Activated T-helper 1 cell treated with anti-CD3 and anti-CD28 coated beads, Interleukin-12 subunit alpha, Interleukin-12 subunit beta, Interleukin-2, Interleukin-4 antibody, amounts not matched to agents 30 ng/mL and 10 ng/mL and 1 ng/mL, durations not matched to agents 14 hours and 24 hours and 36 hours (primary cell): Measurements from ENCODE around the gene RAB11FIP4. TPM values are rescaled to one million over a fixed set of nuclear protein-coding genes. Genes with fewer than 3 reads are reported as not detected.
A peak's percentile ranks its signal among the peaks of the same experiment; 100 is the strongest.

Experiments
- DNase-seq: peaks from one replicate; pipeline ENCODE4 v3.0.0; 2021; ENCODE audit warnings: low spot score
- H3K27ac Mint-ChIP-seq: one replicate; pipeline ENCODE4 v1.8.0; 2021; ENCODE audit warnings: mild to moderate bottlenecking, mixed read lengths
- H3K27me3 Mint-ChIP-seq: one replicate; pipeline ENCODE4 v1.8.0; 2022; ENCODE audit warnings: mild to moderate bottlenecking, moderate library complexity, mixed read lengths; ENCODE audit not compliant: insufficient read depth
- H3K36me3 Mint-ChIP-seq: one replicate; pipeline ENCODE4 v1.8.0; 2021; ENCODE audit warnings: low read depth, mixed read lengths
- H3K4me1 Mint-ChIP-seq: one replicate; pipeline ENCODE4 v1.8.0; 2021; ENCODE audit warnings: low read depth, mixed read lengths
- H3K4me3 Mint-ChIP-seq: one replicate; pipeline ENCODE4 v1.8.0; 2021; ENCODE audit warnings: mild to moderate bottlenecking, moderate library complexity, mixed read lengths
- H3K9me3 Mint-ChIP-seq: one replicate; pipeline ENCODE4 v1.8.0; 2021; ENCODE audit warnings: mixed read lengths
- intact Hi-C: fragments of 100-400 bp; cut with micrococcal nuclease; formaldehyde crosslinking; loops from one replicate; pipeline ENCODE4 v1.15.1; 2024
- total RNA-seq: library from RNA; stranded (reverse); gene quantifications from 2 replicates; pipeline ENCODE4 v1.2.3, GENCODE V29; 2022

The RAB11FIP4 gene
- total RNA-seq, 1 donor from 2014 or later = 28.7 TPM

DNA sequence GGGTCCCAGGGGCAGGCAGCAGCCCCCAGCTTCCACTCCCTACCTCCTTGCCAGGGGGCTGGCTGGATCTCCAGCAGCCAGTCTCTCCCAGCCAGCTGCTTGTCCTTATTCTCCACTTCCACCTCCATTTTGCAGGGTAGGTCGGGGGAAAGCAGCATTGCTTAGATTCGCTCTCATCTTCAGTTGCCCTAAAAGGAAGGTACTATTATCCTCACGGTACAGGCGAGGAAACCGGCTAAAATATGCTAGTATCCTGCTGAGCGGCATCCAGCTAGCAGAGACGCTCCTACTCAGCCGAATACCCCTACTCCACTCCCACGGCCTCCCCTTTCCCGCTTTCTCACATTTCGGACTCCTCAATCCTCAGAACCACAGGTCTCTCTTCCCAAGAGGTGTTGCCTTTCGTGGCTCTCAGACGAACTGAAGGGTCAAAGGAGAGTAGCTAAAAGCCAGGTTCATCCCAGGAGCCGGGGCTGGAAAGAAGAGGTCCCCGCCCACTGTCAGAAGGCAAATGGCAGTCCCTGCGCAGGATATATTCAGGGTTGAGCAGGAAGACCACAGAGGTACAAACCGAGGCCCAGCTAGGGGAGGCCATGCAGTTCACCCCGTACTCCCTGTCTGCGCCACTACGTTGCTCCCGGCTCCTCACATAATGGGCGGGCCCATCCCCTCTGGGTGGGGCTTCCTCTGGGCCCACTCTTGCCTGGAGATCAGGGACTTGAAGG is 1.7 kb upstream of the RAB11FIP4 start:
- Mint-ChIP-seq H3K9me3 (no peaks in the 10 kb centered on the region), H3K4me1 (peaks cover 6% of the 10 kb centered on the region), H3K36me3 (peaks cover 2% of the 10 kb centered on the region), H3K27ac (peak overlapping the region; percentile 6), H3K27me3 (peaks cover 47% of the 10 kb centered on the region), H3K4me3 (peak overlapping the region; percentile 77)
- no peak for DNase-seq
- intact Hi-C loops = loop anchor here (1.0 kb wide), 1 partner anchor 135 kb away; no protein-coding TSS in a partner anchor

DNA sequence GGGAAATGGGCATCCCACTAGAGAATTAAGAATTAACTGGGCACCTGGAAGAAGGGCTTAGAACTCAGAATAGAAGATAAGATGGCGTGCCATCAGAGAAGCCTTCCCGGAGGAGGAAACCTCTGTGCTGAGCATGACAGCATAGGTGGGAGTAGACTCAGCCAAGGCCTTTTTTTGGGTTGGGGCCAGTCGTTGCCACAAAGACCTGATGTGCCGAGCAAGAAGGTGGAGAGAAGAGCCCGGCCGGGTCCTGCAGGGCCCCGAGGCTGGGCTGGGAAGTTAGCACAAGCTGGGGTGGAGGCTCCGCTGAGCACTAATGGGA is 1.1 kb upstream of the RAB11FIP4 start:
- intact Hi-C loops = no loop called here
- H3K27ac Mint-ChIP-seq = peak overlapping the region; percentile 6
- no peak for DNase-seq

DNA sequence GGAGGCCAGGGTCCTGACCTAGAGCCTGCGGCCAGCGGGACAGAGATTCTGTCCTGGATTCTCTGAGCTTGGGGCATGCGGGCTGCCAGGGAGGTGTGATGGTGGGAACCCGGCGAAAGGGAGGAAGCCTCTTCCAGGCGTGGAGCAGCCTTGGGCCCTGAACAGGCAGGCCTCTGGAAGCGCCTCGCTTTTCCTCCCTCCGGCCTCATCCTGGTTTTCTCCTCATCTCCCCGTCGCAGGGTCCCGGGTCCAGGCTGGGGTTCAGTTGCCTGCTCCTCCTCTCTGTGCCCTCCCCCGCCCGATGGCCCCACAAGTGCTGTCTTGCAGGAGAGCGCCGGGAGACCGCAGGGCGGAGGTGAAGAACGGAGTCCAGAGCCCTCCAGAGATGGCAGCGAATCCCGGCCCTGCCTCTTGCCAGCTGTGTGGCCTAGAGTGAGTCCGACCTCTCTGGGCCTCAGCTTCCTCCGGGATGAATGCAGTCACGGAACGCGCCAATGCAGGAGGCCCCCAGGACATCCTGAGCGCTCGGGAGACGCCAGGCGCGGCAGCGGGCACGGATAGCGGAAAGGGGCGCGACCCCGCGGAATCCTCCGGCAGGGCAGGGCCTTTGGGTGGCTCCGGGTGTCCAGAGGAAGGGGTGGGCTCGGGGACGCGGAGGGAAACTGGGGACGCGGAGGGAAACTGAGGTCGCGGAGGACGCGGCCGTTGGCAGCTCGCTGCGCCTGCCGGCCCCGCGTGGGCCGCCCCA is 553 bp upstream of the RAB11FIP4 start:
- H3K27ac Mint-ChIP-seq = no peak overlapping the region
- DNase-seq = no peak
- H3K9me3 Mint-ChIP-seq = no peaks in the 10 kb centered on the region
- H3K36me3 Mint-ChIP-seq = peaks cover 2% of the 10 kb centered on the region
- peaks cover 55% of the 10 kb centered on the region for H3K27me3 Mint-ChIP-seq
- peaks cover 6% of the 10 kb centered on the region for H3K4me1 Mint-ChIP-seq
- intact Hi-C loops = no loop called here
- peak overlapping the region; percentile 77 for H3K4me3 Mint-ChIP-seq

More for the DNA sequence above, 1.1 kb upstream of the RAB11FIP4 start:
- H3K9me3 Mint-ChIP-seq = no peaks in the 10 kb centered on the region
- peak overlapping the region; percentile 77 for H3K4me3 Mint-ChIP-seq
- H3K36me3 Mint-ChIP-seq = peaks cover 2% of the 10 kb centered on the region
- H3K27me3 Mint-ChIP-seq = peaks cover 50% of the 10 kb centered on the region
- H3K4me1 Mint-ChIP-seq = peaks cover 6% of the 10 kb centered on the region

DNA sequence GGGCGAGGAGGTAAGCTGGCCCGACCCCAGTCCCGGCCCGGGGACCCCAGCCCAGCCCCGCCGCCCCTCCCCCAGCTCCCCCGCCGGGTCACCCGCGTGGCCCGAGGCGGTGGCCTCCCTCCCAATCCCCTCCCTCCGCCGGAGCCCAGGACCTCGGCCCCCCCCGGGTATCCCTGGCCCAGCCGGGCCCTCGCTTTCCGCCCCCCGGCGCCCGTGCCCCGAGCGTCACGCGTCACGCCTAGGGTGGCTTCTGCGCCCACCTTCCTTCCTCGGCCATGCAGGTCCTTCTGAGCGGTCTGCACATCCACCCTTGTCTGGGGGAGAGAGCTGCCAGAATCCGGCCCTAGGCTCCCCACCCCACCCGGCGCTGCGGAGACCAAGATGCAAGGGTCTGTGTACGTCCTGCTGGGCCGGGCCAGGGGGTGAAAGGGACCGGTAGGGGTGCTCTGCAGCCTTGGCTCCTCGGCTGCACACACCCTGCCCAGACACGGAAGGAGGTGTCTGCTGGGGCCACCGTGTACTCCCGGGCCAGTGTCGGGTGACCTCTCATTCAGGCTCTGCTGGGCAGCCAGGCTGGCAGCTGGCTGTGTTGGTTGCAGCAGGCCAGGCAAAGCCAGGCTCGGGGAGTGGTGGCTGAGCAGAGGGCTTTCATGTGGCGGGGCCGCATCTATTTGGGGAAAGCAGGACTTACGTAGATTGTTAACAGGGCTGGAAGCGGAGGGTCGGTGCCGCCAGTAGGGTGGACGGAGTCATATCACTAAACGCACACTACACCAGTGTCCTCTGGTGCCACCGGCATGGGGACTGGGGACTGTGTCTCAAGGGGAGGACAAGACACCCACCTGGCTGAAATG is 754 bp downstream of the RAB11FIP4 start:
- no peak for DNase-seq
- no peaks in the 10 kb centered on the region for H3K9me3 Mint-ChIP-seq
- peaks cover 66% of the 10 kb centered on the region for H3K27me3 Mint-ChIP-seq
- intact Hi-C loops = no loop called here
- H3K4me3 Mint-ChIP-seq = peak overlapping the region; percentile 69
- H3K36me3 Mint-ChIP-seq = peaks cover 2% of the 10 kb centered on the region
- H3K4me1 Mint-ChIP-seq = peaks cover 6% of the 10 kb centered on the region
- peak overlapping the region; percentile 11 for H3K27ac Mint-ChIP-seq

DNA sequence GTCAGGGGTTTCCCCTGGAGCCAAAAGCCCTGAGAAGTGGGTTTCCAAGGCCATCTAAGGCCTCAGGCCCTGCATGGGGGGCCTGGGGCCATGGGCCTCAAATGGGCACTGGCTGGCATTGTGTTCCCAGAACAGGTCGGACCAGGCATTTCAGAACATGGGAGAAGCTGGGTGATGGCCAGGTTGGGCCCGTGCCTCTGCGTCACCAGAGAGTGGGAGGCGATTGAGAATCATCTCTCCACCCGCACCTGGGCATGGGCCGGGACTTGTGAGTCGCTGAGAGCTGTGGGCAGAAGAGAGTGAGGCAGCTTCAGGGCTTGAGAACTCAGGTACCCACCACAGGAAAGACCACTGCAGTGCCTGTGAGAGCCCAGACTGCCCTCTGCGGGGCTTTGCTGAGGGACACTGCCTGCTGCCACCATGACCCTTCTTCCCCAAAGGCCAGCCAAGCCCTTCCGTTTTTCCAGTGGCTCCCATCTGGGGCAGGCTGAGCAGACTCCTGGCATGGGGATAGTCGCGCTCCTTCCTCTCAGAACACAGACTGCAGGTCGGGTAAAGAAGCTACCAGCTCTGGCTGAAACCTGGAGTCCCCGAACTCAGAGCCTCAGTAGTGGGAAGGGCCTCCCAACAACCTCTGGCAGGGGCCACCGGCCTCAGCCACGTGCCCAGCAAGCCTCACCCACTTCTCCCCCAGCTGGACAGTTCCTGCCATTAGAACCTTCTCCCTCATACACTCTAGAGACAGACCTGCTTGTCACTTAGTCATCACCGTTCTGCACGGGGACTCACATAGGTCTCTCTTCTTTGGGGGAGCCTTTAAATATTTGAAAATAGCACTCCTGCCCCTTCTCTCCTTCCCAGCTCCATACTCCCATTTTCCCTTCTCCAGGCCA is 1.6 kb downstream of the RAB11FIP4 start:
- H3K27me3 Mint-ChIP-seq = peaks cover 66% of the 10 kb centered on the region
- H3K27ac Mint-ChIP-seq = no peak overlapping the region
- peaks cover 2% of the 10 kb centered on the region for H3K36me3 Mint-ChIP-seq
- no peaks in the 10 kb centered on the region for H3K9me3 Mint-ChIP-seq
- DNase-seq = no peak
- H3K4me1 Mint-ChIP-seq = peaks cover 6% of the 10 kb centered on the region
- intact Hi-C loops = no loop called here
- peak overlapping the region; percentile 69 for H3K4me3 Mint-ChIP-seq

DNA sequence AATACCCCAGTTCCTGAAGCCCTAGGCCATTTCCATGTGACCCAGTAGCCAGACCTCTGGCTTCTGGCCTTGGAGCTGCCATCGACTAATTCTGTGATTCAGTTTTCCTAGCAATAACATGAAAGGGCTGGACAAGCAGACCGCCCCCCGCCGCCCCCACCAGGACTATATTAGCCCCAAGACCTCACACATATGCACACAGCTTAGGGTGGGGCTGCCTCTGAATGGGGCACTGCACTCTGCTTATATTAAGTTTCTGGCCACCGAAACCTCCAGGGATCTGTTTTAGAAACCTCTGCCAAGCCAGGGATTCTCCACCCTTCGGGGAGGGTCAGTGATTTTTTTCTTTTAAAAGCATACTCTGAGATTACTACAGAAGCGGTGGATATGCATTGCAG is 2.3 kb downstream of the RAB11FIP4 start:
- peaks cover 63% of the 10 kb centered on the region for H3K27me3 Mint-ChIP-seq
- H3K27ac Mint-ChIP-seq = no peak overlapping the region
- H3K36me3 Mint-ChIP-seq = peaks cover 2% of the 10 kb centered on the region
- H3K9me3 Mint-ChIP-seq = no peaks in the 10 kb centered on the region
- peaks cover 6% of the 10 kb centered on the region for H3K4me1 Mint-ChIP-seq
- peak overlapping the region; percentile 37 for H3K4me3 Mint-ChIP-seq
- intact Hi-C loops = no loop called here
- DNase-seq = no peak

DNA sequence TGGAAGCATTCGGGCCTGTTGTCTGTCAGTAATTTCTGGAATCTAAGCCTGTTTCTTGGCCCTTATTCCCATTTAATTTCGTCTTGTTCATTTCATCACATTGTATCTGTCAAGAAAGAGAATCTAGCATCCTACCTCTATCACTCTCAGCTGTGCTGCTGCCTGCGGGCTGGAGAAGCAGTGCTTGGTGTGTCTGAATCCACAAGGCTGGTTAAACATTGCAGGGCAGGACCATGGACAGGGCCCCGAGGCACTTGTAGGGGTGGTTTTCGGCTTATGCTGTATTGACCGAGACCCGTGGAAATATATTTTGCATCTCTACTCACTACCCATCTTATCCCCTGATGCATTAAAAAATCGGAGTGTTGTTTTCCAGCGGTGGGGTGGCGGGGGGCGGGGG is 3.1 kb downstream of the RAB11FIP4 start:
- peaks cover 57% of the 10 kb centered on the region for H3K27me3 Mint-ChIP-seq
- H3K4me1 Mint-ChIP-seq = peaks cover 6% of the 10 kb centered on the region
- no peak overlapping the region for H3K27ac Mint-ChIP-seq
- H3K36me3 Mint-ChIP-seq = peaks cover 2% of the 10 kb centered on the region
- peak; percentile 34 for DNase-seq
- no peaks in the 10 kb centered on the region for H3K9me3 Mint-ChIP-seq
- H3K4me3 Mint-ChIP-seq = peak overlapping the region; percentile 25
- intact Hi-C loops = no loop called here

DNA sequence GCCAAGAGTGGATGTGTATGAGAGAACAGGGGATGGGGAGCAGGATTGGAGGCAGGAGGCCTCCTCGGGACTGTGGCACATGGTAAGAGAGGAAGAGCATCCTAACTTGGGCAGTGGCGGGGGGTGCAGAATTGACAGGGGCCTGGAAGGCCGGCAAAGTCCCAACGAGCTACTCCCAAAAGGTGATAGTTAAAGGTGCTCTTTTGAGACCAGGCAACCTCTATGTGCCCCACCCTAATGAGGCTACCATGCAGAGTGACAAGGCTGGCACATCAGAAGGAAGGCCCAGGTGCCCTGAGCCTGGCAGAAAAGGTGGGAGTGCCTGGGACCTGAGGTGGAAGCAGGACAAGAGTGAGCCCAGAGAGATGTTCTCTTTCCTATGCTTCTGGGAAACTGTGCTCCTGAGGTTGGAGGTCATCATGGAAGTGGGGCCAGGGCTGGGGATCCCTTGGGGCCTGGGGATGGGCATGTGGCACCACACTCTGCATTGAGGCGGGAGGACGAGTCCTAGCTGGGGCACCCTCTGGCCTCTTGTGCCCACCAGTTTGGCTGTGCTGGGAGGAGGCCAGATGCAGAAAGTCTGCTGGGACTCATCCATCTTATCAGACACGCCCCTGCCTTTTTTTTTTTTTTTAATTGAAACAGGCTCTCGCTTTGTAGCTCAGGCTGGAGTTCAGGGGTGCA is 5.9 kb downstream of the RAB11FIP4 start:
- no peaks in the 10 kb centered on the region for H3K9me3 Mint-ChIP-seq
- peaks cover 39% of the 10 kb centered on the region for H3K27me3 Mint-ChIP-seq
- no peaks in the 10 kb centered on the region for H3K36me3 Mint-ChIP-seq
- H3K4me1 Mint-ChIP-seq = no peaks in the 10 kb centered on the region
- H3K27ac Mint-ChIP-seq = no peak overlapping the region
- intact Hi-C loops = no loop called here
- no peak for DNase-seq
- H3K4me3 Mint-ChIP-seq = no peak overlapping the region

DNA sequence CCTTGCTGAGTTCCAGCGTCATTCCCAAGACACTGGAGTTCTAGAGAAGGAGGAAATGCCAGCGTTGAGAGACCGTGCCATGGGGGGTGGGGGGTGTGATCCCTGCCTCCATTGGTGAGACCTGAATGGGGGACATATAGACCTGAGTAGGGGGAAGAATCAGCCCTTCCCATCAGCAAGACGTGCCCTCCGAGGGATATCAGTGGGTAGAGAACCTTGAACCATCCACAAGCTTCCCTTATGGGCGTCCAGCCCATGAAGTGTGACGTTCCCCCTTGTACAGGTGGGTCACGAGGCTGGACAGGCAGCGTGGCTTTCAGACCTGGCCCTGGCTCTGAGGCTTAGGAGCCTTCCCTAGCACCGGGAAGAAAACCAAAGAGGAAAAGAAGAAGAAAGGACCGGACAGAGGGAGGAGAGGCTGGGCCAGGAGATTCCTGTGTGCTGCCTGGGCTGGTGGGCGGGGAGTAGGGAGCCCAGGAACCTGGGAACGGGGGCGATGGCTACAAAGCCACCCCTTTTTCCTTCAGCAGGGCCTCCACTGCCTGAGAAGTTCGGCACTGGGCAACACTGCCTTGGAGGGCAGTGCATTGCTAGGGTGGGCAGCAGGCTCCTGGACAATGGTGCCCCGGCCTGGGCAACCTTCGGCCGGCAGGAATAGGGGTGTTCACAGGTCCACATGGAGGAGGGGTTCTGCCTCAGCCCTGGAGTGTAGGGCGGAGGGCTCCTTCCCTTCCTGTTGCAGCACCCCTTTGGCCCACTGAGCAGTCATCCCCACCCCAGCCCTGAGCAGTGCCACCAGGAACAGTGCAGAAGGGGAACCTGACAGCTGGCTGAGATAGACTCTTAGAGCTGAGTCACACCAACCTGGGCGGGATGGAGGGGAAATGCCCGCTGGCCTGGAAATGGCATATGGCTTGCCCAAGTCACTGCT is 7.2 kb downstream of the RAB11FIP4 start:
- H3K9me3 Mint-ChIP-seq = no peaks in the 10 kb centered on the region
- no peak overlapping the region for H3K4me3 Mint-ChIP-seq
- DNase-seq = no peak
- intact Hi-C loops = no loop called here
- no peaks in the 10 kb centered on the region for H3K4me1 Mint-ChIP-seq
- H3K27me3 Mint-ChIP-seq = peaks cover 27% of the 10 kb centered on the region
- H3K36me3 Mint-ChIP-seq = no peaks in the 10 kb centered on the region
- no peak overlapping the region for H3K27ac Mint-ChIP-seq

DNA sequence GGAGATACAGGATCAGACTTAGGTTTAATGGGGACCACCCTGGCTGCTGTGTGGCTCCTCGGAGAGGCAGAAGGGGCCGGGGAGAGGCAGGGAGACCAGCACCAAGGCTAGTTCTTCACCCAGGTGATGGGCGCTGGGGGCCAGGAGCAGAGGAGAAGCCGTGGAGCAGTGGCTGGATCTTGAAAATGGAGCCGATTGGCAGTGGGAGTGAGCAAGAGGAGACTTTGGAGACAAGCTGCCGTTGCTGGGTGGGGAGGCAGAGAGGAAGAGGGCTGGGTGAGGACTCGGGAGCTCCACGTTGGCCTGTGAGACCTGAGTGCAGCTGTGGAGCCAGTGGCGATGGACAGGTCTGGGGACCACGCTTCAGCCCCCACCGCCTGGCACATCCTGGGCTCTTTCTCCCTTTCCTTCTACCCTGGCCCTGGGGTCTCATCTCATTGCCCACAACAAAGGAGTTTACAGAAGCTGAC is 9.0 kb downstream of the RAB11FIP4 start:
- Mint-ChIP-seq H3K4me1 (no peaks in the 10 kb centered on the region), H3K27ac (no peak overlapping the region), H3K9me3 (no peaks in the 10 kb centered on the region), H3K4me3 (no peak overlapping the region), H3K36me3 (no peaks in the 10 kb centered on the region), H3K27me3 (peaks cover 15% of the 10 kb centered on the region)
- intact Hi-C loops = no loop called here
- no peak for DNase-seq
